ENCODE measurements around the gene FAM221A.

DNA sequence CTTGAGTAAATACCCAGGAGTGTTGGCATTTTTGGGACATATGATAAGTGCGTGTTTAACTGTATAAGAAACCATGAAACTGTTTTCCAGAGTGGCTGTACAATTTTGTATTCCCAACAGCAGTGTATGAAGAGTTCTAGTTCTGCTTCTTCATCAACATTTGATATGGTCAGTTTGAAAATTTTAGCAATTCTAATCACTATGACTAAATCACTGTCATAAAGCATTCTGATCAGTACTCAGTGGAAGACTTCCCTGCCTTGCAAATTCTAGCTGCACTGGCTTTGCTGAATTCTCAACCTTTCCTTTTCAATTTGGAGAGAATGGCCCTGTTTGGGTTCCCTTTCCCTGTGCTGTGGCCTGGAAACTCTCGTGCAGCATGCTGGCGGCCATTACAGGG is 18.6 kb upstream of the FAM221A start:
- TF ChIP-seq, protein P1, sequence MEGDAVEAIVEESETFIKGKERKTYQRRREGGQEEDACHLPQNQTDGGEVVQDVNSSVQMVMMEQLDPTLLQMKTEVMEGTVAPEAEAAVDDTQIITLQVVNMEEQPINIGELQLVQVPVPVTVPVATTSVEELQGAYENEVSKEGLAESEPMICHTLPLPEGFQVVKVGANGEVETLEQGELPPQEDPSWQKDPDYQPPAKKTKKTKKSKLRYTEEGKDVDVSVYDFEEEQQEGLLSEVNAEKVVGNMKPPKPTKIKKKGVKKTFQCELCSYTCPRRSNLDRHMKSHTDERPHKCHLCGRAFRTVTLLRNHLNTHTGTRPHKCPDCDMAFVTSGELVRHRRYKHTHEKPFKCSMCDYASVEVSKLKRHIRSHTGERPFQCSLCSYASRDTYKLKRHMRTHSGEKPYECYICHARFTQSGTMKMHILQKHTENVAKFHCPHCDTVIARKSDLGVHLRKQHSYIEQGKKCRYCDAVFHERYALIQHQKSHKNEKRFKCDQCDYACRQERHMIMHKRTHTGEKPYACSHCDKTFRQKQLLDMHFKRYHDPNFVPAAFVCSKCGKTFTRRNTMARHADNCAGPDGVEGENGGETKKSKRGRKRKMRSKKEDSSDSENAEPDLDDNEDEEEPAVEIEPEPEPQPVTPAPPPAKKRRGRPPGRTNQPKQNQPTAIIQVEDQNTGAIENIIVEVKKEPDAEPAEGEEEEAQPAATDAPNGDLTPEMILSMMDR (IDR thresholded peaks at IDR 0.05) = no peak
- TF ChIP-seq EZH2 (IDR thresholded peaks at IDR 0.05; ENCODE audit: borderline replicate concordance, insufficient read depth, low read depth, low read length, poor library complexity, severe bottlenecking) = no peak

Measured in B cell (primary cell).